HepG2 (cell line): ENCODE results near the gene IL6ST. TPM values are rescaled to one million over a fixed set of nuclear protein-coding genes. Genes with fewer than 3 reads are reported as not detected.

ENCODE experiments used
- ASH2L ChIP-seq: fragments of 300-600, 200-600 bp; sonication (generic); IDR thresholded peaks from 2 replicates; pipeline ENCODE4 v1.7.0; 2017; ENCODE audit warnings: low read depth, mild to moderate bottlenecking, moderate library complexity, mixed read lengths, low read length; ENCODE audit not compliant: insufficient read length
- CENPX ChIP-seq: sonication (generic); formaldehyde crosslinking; IDR thresholded peaks from 2 replicates; pipeline ENCODE4 v1.9.0; 2021; ENCODE audit warnings: mild to moderate bottlenecking, missing genetic modification reagents, moderate library complexity
- ELF3 ChIP-seq: IDR thresholded peaks from 2 replicates; pipeline ENCODE4 v1.6.1; 2016; ENCODE audit warnings: missing genetic modification reagents, missing compliant biosample characterization
- FOSL2 ChIP-seq: sonication (generic); formaldehyde crosslinking; IDR thresholded peaks from 2 replicates; pipeline ENCODE4 v1.4.0; 2020; ENCODE audit warnings: missing genetic modification reagents
- GFI1 ChIP-seq: sonication (generic); formaldehyde crosslinking; IDR thresholded peaks from 2 replicates; pipeline ENCODE4 v1.5.0; 2020; ENCODE audit warnings: missing genetic modification reagents, mild to moderate bottlenecking, borderline replicate concordance
- HNF4G ChIP-seq, 2 experiments: sonication (generic) in 1 of 2; formaldehyde crosslinking in 1 of 2; IDR thresholded peaks; 2 replicates each; pipeline versions ENCODE4 v1.4.0 to v1.6.1; 2011 to 2020; ENCODE audit warnings: borderline replicate concordance in 2 of 2, low read depth in 2 of 2, mild to moderate bottlenecking in 2 of 2, low read length in 1 of 2, missing genetic modification reagents in 1 of 2, moderate library complexity in 1 of 2
- IKZF5 ChIP-seq: IDR thresholded peaks from 2 replicates; pipeline ENCODE4 v1.6.1; 2018; ENCODE audit warnings: missing genetic modification reagents, mild to moderate bottlenecking, missing compliant biosample characterization
- IRF2 ChIP-seq: IDR thresholded peaks from 2 replicates; pipeline ENCODE4 v1.6.1; 2018; ENCODE audit warnings: missing genetic modification reagents, missing compliant biosample characterization
- KDM3A ChIP-seq: IDR thresholded peaks from 2 replicates; pipeline ENCODE4 v1.6.1; 2018; ENCODE audit warnings: low read depth, missing compliant biosample characterization
- MAX ChIP-seq: IDR thresholded peaks from 2 replicates; pipeline ENCODE4 v1.6.1; 2012; ENCODE audit warnings: inconsistent platforms
- NR2C2 ChIP-seq: sonication (generic); formaldehyde crosslinking; IDR thresholded peaks from 2 replicates; pipeline ENCODE4 v1.4.0; 2020; ENCODE audit warnings: missing genetic modification reagents, mild to moderate bottlenecking, moderate library complexity, borderline replicate concordance
- RBFOX2 ChIP-seq: fragments of 200-400 bp; formaldehyde crosslinking; IDR thresholded peaks from 2 replicates; pipeline ENCODE4 v1.6.1; 2017; ENCODE audit warnings: low read depth, mild to moderate bottlenecking, low read length
- SCMH1 ChIP-seq: sonication (generic); formaldehyde crosslinking; IDR thresholded peaks from 2 replicates; pipeline ENCODE4 v1.9.0; 2021; ENCODE audit warnings: missing genetic modification reagents, mild to moderate bottlenecking, borderline replicate concordance
- SIX4 ChIP-seq: sonication (generic); formaldehyde crosslinking; IDR thresholded peaks from 2 replicates; pipeline ENCODE4 v1.4.0; 2020; ENCODE audit warnings: missing genetic modification reagents
- THAP7 ChIP-seq: sonication (generic); formaldehyde crosslinking; IDR thresholded peaks from 2 replicates; pipeline ENCODE4 v1.8.1; 2023; ENCODE audit warnings: mild to moderate bottlenecking, missing genetic modification reagents
- ZFP36L1 ChIP-seq: sonication (generic); formaldehyde crosslinking; IDR thresholded peaks from 2 replicates; pipeline ENCODE4 v1.8.0; 2022; ENCODE audit warnings: mild to moderate bottlenecking, missing genetic modification reagents, moderate library complexity
- ZFX ChIP-seq: sonication (generic); formaldehyde crosslinking; IDR thresholded peaks from 2 replicates; pipeline ENCODE4 v1.4.0; 2020; ENCODE audit warnings: mild to moderate bottlenecking, low read depth, missing genetic modification reagents, moderate library complexity
- ZMYM3 ChIP-seq: sonication (generic); formaldehyde crosslinking; IDR thresholded peaks from 2 replicates; pipeline ENCODE4 v1.5.1; 2020; ENCODE audit warnings: mild to moderate bottlenecking, missing genetic modification reagents
- ZNF367 ChIP-seq: sonication (generic); formaldehyde crosslinking; IDR thresholded peaks from 2 replicates; pipeline ENCODE4 v1.4.0; 2020; ENCODE audit warnings: missing genetic modification reagents, borderline replicate concordance
- ZNF414 ChIP-seq: sonication (generic); formaldehyde crosslinking; IDR thresholded peaks from 2 replicates; pipeline ENCODE4 v1.5.0; 2020; ENCODE audit warnings: missing genetic modification reagents
- ZNF441 ChIP-seq: sonication (generic); formaldehyde crosslinking; IDR thresholded peaks from 2 replicates; pipeline ENCODE4 v1.7.0; 2021; ENCODE audit warnings: missing genetic modification reagents, borderline replicate concordance
- polyA plus RNA-seq, 8 experiments: library from polyadenylated mRNA; depleted of rRNA in 3 of 8; stranded (reverse) in 7 of 8; unstranded in 1 of 8; fragments of >200 nt; fragmentation: Illumina TruSeq in 4 of 8; extraction: Trizol in 4 of 8; gene quantifications; 2 replicates each; pipeline versions ENCODE4 v1.2.1 to v1.2.3, GENCODE V29; 2011 to 2016; ENCODE audit warnings: low read depth in 4 of 8, missing spikeins in 1 of 8, mixed read lengths in 1 of 8; ENCODE audit not compliant: insufficient read depth in 1 of 8
- total RNA-seq, 5 experiments: library from RNA; depleted of rRNA; stranded (reverse); fragments of >200 nt; fragmentation: Illumina TruSeq; extraction: Trizol; gene quantifications; 2 replicates each; pipeline ENCODE4 v1.2.3, GENCODE V29; 2016; ENCODE audit warnings: low read depth in 1 of 5
- TF ChIP-seq, protein P1 (sequence below): sonication (generic); formaldehyde crosslinking; IDR thresholded peaks from 2 replicates; pipeline ENCODE4 v1.5.1; 2020; ENCODE audit warnings: mild to moderate bottlenecking, missing genetic modification reagents

The IL6ST gene
- total and polyA plus RNA-seq, 2 of the 13 experiments (the other 11 are each of a cell fraction or from before 2014, with no cell fraction given), result 66.6 to 166 TPM

GRCh38 chr5:56012281-56012963, 17.7 kb upstream of the IL6ST start (continued):
- no peak for TF ChIP-seq SCMH1 (CRISPR knock-in tag)
- TF ChIP-seq ZNF367, result no peak
- TF ChIP-seq IRF2 (CRISPR knock-in tag), result peak; percentile 58; the same call in 1 of the 2 replicates
- TF ChIP-seq, protein P1, sequence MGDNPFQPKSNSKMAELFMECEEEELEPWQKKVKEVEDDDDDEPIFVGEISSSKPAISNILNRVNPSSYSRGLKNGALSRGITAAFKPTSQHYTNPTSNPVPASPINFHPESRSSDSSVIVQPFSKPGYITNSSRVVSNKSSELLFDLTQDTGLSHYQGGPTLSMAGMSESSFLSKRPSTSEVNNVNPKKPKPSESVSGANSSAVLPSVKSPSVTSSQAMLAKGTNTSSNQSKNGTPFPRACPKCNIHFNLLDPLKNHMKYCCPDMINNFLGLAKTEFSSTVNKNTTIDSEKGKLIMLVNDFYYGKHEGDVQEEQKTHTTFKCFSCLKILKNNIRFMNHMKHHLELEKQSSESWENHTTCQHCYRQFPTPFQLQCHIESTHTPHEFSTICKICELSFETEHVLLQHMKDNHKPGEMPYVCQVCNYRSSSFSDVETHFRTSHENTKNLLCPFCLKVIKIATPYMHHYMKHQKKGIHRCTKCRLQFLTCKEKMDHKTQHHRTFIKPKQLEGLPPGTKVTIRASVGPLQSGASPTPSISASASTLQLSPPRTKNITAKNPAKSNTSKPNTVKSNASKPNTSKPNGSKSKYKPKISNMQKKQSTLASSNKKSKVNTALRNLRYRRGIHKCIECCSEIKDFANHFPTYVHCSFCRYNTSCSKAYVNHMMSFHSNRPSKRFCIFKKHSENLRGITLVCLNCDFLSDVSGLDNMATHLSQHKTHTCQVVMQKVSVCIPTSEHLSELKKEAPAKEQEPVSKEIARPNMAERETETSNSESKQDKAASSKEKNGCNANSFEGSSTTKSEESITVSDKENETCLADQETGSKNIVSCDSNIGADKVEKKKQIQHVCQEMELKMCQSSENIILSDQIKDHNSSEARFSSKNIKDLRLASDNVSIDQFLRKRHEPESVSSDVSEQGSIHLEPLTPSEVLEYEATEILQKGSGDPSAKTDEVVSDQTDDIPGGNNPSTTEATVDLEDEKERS (CRISPR knock-in tag), result no peak
- peak; percentile 26; the same call in 1 of the 2 replicates for TF ChIP-seq NR2C2 (CRISPR knock-in tag)
- 0 out of 2 replicates have a peak, but pooled peaks have one; percentile 29 for TF ChIP-seq ZNF414 (CRISPR knock-in tag)
- peak; percentile 34; the same call in 1 of the 2 replicates for TF ChIP-seq FOSL2 (CRISPR knock-in tag)
- TF ChIP-seq ZNF441 (CRISPR knock-in tag), result peak; percentile 35; the same call in 1 of the 2 replicates
- TF ChIP-seq ZFX (CRISPR knock-in tag), result peak; percentile 50; the same call in 1 of the 2 replicates
- peak; percentile 64 for TF ChIP-seq IKZF5 (CRISPR knock-in tag)
- TF ChIP-seq MAX, result peak; percentile 92
- TF ChIP-seq KDM3A (CRISPR knock-in tag), result no peak
- TF ChIP-seq GFI1 (CRISPR knock-in tag), result 0 out of 2 replicates have a peak, but pooled peaks have one; percentile 24
- TF ChIP-seq RBFOX2, result no peak
- TF ChIP-seq SIX4 (CRISPR knock-in tag), result peak; percentile 68
- peak; percentile 73; the same call in 1 of the 2 replicates for TF ChIP-seq ZFP36L1 (CRISPR knock-in tag)
- TF ChIP-seq HNF4G (IDR thresholded peaks at IDR 0.05; ENCODE audit: borderline replicate concordance, low read depth, low read length), result peak; percentile 70; the same call in 1 of the 2 replicates
- no peak for TF ChIP-seq HNF4G (CRISPR knock-in tag; IDR thresholded peaks at IDR 0.05; ENCODE audit: borderline replicate concordance, low read depth)
- TF ChIP-seq ZMYM3 (CRISPR knock-in tag), result peak; percentile 83; the same call in 1 of the 2 replicates
- peak; percentile 83 for TF ChIP-seq ELF3 (CRISPR knock-in tag)
- peak; percentile 34 for TF ChIP-seq ASH2L
- TF ChIP-seq THAP7 (CRISPR knock-in tag), result no peak
- no peak for TF ChIP-seq CENPX (CRISPR knock-in tag)
